ENCODE data around the gene MAD1L1.

Gene MAD1L1

GRCh38 chr7:1928645-1929348, 303.9 kb downstream of the MAD1L1 start:
- no peak for TF ChIP-seq CTCF (conservative IDR thresholded peaks at IDR 0.05; ENCODE audit: control insufficient read depth, insufficient read depth, low read depth, low read length)
- DNase-seq (ENCODE audit: low read depth): no peak
- no peak overlapping the region for H3K4me3 ChIP-seq (ENCODE audit: control insufficient read depth, low read depth, low read length)

- DNase-seq (ENCODE audit: low read depth): no peak
- no peak overlapping the region for H3K4me3 ChIP-seq (ENCODE audit: control insufficient read depth, low read depth, low read length)
- TF ChIP-seq CTCF (conservative IDR thresholded peaks at IDR 0.05; ENCODE audit: control insufficient read depth, insufficient read depth, low read depth, low read length): no peak
These were observed 304.7 kb downstream of the MAD1L1 start for GRCh38 chr7:1927937-1928644.

- no peak for DNase-seq (ENCODE audit: low read depth)
- TF ChIP-seq CTCF (conservative IDR thresholded peaks at IDR 0.05; ENCODE audit: control insufficient read depth, insufficient read depth, low read depth, low read length): no peak
- no peak overlapping the region for H3K4me3 ChIP-seq (ENCODE audit: control insufficient read depth, low read depth, low read length)
These were observed 305.8 kb downstream of the MAD1L1 start for GRCh38 chr7:1926908-1927306.

GRCh38 chr7:1925973-1926907, 306.5 kb downstream of the MAD1L1 start:
- no peak for DNase-seq (ENCODE audit: low read depth)
- H3K4me3 ChIP-seq (ENCODE audit: control insufficient read depth, low read depth, low read length): no peak overlapping the region
- no peak for TF ChIP-seq CTCF (conservative IDR thresholded peaks at IDR 0.05; ENCODE audit: control insufficient read depth, insufficient read depth, low read depth, low read length)

GRCh38 chr7:1925349-1925748, 307.4 kb downstream of the MAD1L1 start:
- no peak overlapping the region for H3K4me3 ChIP-seq (ENCODE audit: control insufficient read depth, low read depth, low read length)
- peak; percentile 12 for DNase-seq (ENCODE audit: low read depth)
- TF ChIP-seq CTCF (conservative IDR thresholded peaks at IDR 0.05; ENCODE audit: control insufficient read depth, insufficient read depth, low read depth, low read length): no peak

- H3K4me3 ChIP-seq (ENCODE audit: control insufficient read depth, low read depth, low read length): no peak overlapping the region
- no peak for TF ChIP-seq CTCF (conservative IDR thresholded peaks at IDR 0.05; ENCODE audit: control insufficient read depth, insufficient read depth, low read depth, low read length)
- peak; percentile 87 for DNase-seq (ENCODE audit: low read depth)
These were observed 308.4 kb downstream of the MAD1L1 start for GRCh38 chr7:1924258-1924817.

All from fibroblast of mammary gland (primary cell).